ENCODE data around the gene CENPU.

DNA sequence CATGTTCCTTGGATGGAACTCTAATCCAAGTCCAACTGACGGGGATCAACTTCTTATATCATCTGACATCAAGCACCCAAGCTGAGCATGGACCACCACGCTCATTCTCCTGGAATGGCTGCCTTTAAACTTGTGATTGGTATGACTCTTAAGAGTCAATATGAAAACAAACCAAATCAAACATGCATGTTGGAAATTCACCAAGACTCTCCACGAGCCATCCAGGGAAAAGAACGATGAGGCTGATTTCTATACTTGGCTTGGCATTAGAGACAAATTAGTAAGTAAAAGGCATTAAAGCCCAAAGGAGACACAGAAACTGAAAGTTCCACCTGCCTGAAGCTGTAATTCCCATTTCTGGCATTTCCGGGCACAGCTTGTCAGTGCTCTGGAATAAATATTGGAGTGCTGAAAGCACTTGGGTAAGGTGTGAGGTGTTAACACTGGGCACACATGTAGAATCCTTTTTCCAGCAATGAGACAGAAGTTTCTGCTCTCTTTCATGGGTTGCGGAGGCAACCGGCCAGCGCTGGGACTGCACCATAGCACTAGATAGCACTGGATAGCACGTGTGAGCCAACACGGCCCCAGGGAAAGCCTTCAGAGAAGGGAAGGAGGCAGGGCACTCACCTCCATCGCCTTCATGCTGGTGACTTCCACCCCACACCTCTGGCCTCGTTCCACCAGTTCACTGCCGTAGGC, 42.1 kb upstream of the CENPU start:
- TF ChIP-seq CTCF (IDR thresholded peaks at IDR 0.05): peak in 2 of 6 experiments; percentile 20 to 24
- TF ChIP-seq POLR2A (IDR thresholded peaks at IDR 0.05): peak in 1 of 2 donors; percentile 33

All from thyroid gland (tissue), 4 donors.